A673 (cell line): ENCODE measurements around the gene CYP3A4. TPM values are rescaled to one million over a fixed set of nuclear protein-coding genes. Genes with fewer than 3 reads are reported as not detected.
"Not testable (repeated sequence)": the region's sequence is repeated elsewhere in the genome, so short reads cannot be mapped to it uniquely, and the experiment has no call there.

Source experiments
- BruUV-seq: library from RNA; stranded (reverse); fragments of 400-500 nt; replicated peaks from 2 replicates; lab custom pipeline; 2021; lab: Mats Ljungman, UMichigan
- CTCF ChIA-PET: fragments of 300-600 bp; sonication (Branson Sonifier 250); formaldehyde crosslinking; loops from one replicate; lab custom pipeline; 2022; ENCODE audit warnings: antibody characterized with exemption; lab: Charles Lee
- POLR2A ChIA-PET: fragments of 300-600 bp; sonication (Branson Sonifier 250); formaldehyde crosslinking; loops from one replicate; lab custom pipeline; 2022; ENCODE audit warnings: antibody characterized with exemption; ENCODE audit not compliant: low non-redundant PET; lab: Charles Lee
- DNase-seq: peaks from one replicate; pipeline ENCODE4 v3.0.0-alpha.2; 2015; ENCODE audit warnings: low spot score
- H3K27ac ChIP-seq: fragments of 200-600 bp; sonication (generic); 2 replicates; pipeline ENCODE4 v1.5.1; 2016; ENCODE audit warnings: mixed run types, low read depth, mild to moderate bottlenecking, mixed read lengths, antibody characterized with exemption, low read length; ENCODE audit not compliant: poor library complexity, severe bottlenecking
- H3K27me3 ChIP-seq: fragments of 200-600 bp; sonication (generic); replicated peaks from 2 replicates; pipeline ENCODE4 v1.6.1; 2017; ENCODE audit warnings: mixed run types, low read depth, mild to moderate bottlenecking, mixed read lengths, antibody characterized with exemption, low read length; ENCODE audit not compliant: insufficient read depth, poor library complexity
- H3K36me3 ChIP-seq: fragments of 200-600 bp; sonication (generic); 2 replicates; pipeline ENCODE4 v1.6.1; 2016; ENCODE audit warnings: mixed run types, mild to moderate bottlenecking, mixed read lengths, antibody characterized with exemption, low read length; ENCODE audit not compliant: insufficient read depth, poor library complexity, severe bottlenecking
- H3K4me1 ChIP-seq: fragments of 200-600 bp; sonication (generic); 2 replicates; pipeline ENCODE4 v1.6.1; 2017; ENCODE audit warnings: mixed run types, mild to moderate bottlenecking, mixed read lengths, antibody characterized with exemption, low read length; ENCODE audit not compliant: insufficient read depth, poor library complexity, severe bottlenecking
- H3K4me3 ChIP-seq: fragments of 200-600 bp; sonication (generic); 2 replicates; pipeline ENCODE4 v1.5.1; 2016; ENCODE audit warnings: low read depth, mixed run types, mild to moderate bottlenecking, mixed read lengths, low read length; ENCODE audit not compliant: poor library complexity, severe bottlenecking
- H3K9me3 ChIP-seq: fragments of 200-600 bp; sonication (generic); 2 replicates; pipeline ENCODE4 v1.6.1; 2016; ENCODE audit warnings: mixed run types, low read depth, mild to moderate bottlenecking, mixed read lengths, antibody characterized with exemption, low read length; ENCODE audit not compliant: poor library complexity, severe bottlenecking
- CTCF ChIP-seq: fragments of 300-800, 200-600 bp; sonication (generic); conservative IDR thresholded peaks from 2 replicates; pipeline ENCODE4 v1.5.1; 2017; ENCODE audit warnings: low read depth, mild to moderate bottlenecking, antibody characterized with exemption, low read length, moderate library complexity, mixed read lengths
- EZH2 ChIP-seq: fragments of 200-600 bp; sonication (generic); IDR thresholded peaks from 2 replicates; pipeline ENCODE4 v1.6.1; 2017; ENCODE audit warnings: borderline replicate concordance, low read depth, mild to moderate bottlenecking, mixed read lengths, antibody characterized with exemption, low read length; ENCODE audit not compliant: poor library complexity, severe bottlenecking
- intact Hi-C: fragments of 100-400 bp; cut with micrococcal nuclease; formaldehyde crosslinking; loops from one replicate; pipeline ENCODE4 v1.10.0; 2022; ENCODE audit not compliant: unreplicated experiment
- total RNA-seq: library from RNA; stranded (reverse); gene quantifications from 2 replicates; pipeline ENCODE4 v1.2.3, GENCODE V29; 2021

CYP3A4 gene
- total RNA-seq, 1 experiment from 2014 or later = not detected

- intact Hi-C loops = no loop called here
- H3K4me3 ChIP-seq = no peak overlapping the region
- POLR2A ChIA-PET = no interaction called here
- H3K27me3 ChIP-seq = no peaks in the 10 kb centered on the region
- H3K4me1 ChIP-seq = peaks cover 17% of the 10 kb centered on the region
- TF ChIP-seq CTCF = no peak
- TF ChIP-seq EZH2 = no peak
- no peak overlapping the region for H3K27ac ChIP-seq
- H3K36me3 ChIP-seq = no peaks in the 10 kb centered on the region
- no peak for DNase-seq
- CTCF ChIA-PET = no interaction called here
- no TSS peak for BruUV-seq
- H3K9me3 ChIP-seq = no peaks in the 10 kb centered on the region
Measured at GRCh38 chr7:99739699-99740572, 44.0 kb downstream of the CYP3A4 start.

- TF ChIP-seq EZH2 (no peak), CTCF (no peak)
- no peaks in the 10 kb centered on the region for H3K36me3 ChIP-seq
- ChIA-PET CTCF (no interaction called here), POLR2A (no interaction called here)
- no peak overlapping the region for H3K4me3 ChIP-seq
- intact Hi-C loops = no loop called here
- H3K27ac ChIP-seq = peak overlapping the region; percentile 40
- no peaks in the 10 kb centered on the region for H3K9me3 ChIP-seq
- no TSS peak for BruUV-seq
- no peaks in the 10 kb centered on the region for H3K27me3 ChIP-seq
- peaks cover 17% of the 10 kb centered on the region for H3K4me1 ChIP-seq
- DNase-seq = peak; percentile 65
Measured at GRCh38 chr7:99737726-99738125, 46.3 kb downstream of the CYP3A4 start.

GRCh38 chr7:99736667-99737066, 47.3 kb downstream of the CYP3A4 start:
- CTCF ChIA-PET, H3K27me3 ChIP-seq, DNase-seq, H3K9me3 ChIP-seq, BruUV-seq, H3K27ac ChIP-seq, H3K36me3 ChIP-seq, POLR2A ChIA-PET, H3K4me3 ChIP-seq, intact Hi-C loops: not testable (repeated sequence)
- H3K4me1 ChIP-seq = peaks cover 17% of the 10 kb centered on the region
